Neuron (in vitro differentiated cells): ENCODE measurements around the gene KRTAP15-1.
A peak's percentile ranks its signal among the peaks of the same experiment; 100 is the strongest.

ENCODE experiments used
- H2AFZ ChIP-seq: one replicate; pipeline ENCODE4 v1.6.1; 2013; ENCODE audit warnings: low read depth, mild to moderate bottlenecking, inconsistent platforms, low read length, moderate library complexity
- H3K27me3 ChIP-seq: one replicate; pipeline ENCODE4 v1.6.1; 2013; ENCODE audit warnings: low read length; ENCODE audit not compliant: insufficient read depth
- H3K36me3 ChIP-seq: one replicate; pipeline ENCODE4 v1.6.1; 2013; ENCODE audit warnings: low read length; ENCODE audit not compliant: insufficient read depth
- H3K4me1 ChIP-seq: one replicate; pipeline ENCODE4 v1.6.1; 2013; ENCODE audit warnings: low read length; ENCODE audit not compliant: insufficient read depth
- H3K4me3 ChIP-seq: 2 replicates; pipeline ENCODE4 v1.5.1; 2013; ENCODE audit warnings: mild to moderate bottlenecking, low read length, moderate library complexity
- H3K9me3 ChIP-seq: one replicate; pipeline ENCODE4 v1.6.1; 2013; ENCODE audit warnings: low read length

The KRTAP15-1 gene, protein sequence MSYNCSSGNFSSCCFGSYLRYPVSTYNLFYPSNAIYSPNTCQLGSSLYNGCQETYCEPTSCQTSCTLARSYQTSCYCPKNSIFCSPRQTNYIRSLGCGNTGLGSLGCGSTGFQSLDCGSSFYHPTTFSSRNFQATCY

DNA sequence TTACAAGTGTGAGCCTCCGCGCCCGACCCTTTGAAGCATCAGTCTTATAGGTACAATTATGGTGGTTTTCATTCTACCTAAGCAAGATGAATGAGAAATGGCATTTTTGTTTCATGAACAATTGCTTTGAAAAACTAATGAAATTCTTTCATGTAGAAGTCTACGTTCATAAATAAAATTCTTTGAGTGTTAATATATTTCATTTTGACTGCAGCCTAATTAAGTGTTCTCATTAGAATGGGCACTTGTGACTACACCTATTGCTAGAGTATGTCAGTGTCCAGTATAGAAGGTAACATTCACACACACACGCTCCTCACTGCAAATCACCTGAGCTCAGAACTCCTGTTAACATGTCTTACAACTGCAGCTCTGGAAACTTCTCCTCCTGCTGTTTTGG is at the start of gene KRTAP15-1:
TSS of gene KRTAP15-1 (plus strand) at position 301 of the 400 bp plus-strand sequence. CDS start at position 354, 53 bp downstream.
- no peak within 1 kb of the TSS for H2AFZ ChIP-seq
- no peaks in the 10 kb centered on the region for H3K4me1 ChIP-seq
- no peaks in the 10 kb centered on the region for H3K36me3 ChIP-seq
- H3K27me3 ChIP-seq = no peaks in the 10 kb centered on the region
- H3K4me3 ChIP-seq = no peak within 1 kb of the TSS
- H3K9me3 ChIP-seq = no peaks in the 10 kb centered on the region

DNA sequence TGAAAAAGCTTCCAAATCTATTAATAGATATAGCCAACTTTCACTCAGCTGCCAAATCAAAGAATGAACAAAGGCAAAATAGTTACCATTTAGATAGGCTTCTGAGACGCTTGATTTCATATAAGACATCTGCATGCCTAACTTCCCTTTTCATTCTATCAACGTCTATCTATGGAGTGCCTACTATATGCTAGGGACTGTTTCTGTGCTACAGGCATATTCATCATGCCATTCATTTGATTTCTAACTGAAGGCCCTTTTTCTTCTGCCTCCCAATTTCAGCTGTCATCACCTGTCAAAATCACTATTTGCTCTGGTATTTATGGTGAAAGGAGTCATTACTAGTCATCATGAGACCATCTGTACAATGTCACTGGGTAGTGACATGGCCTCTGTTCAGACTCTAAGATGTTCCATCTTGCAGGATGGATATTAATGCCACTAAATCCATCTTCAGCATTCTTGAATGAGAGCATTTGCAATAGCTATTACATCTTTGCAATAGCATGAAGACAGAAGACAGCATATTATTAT is 48.5 kb upstream of the KRTAP15-1 start:
- H2AFZ ChIP-seq = no peak overlapping the region
- H3K27me3 ChIP-seq = no peaks in the 10 kb centered on the region
- no peak overlapping the region for H3K4me3 ChIP-seq
- no peaks in the 10 kb centered on the region for H3K36me3 ChIP-seq
- H3K4me1 ChIP-seq = no peaks in the 10 kb centered on the region
- no peaks in the 10 kb centered on the region for H3K9me3 ChIP-seq

DNA sequence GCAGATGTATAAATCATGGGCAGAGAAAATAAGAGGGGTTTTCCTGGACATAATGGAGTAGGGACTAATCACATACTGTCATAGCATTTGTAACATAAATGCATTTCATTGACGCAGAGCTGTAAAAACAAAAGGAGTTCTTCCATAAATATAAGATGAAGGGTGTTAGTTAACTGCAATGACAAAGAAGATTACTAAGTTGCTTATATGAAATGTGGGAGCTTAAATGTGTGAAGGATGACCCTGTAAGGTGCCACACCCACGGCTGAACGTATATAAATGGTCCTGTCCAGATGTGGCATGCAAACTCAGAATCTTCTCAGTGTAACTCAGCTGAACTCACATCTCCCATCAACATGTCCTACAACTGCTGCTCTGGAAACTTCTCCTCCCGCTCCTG is 44.3 kb upstream of the KRTAP15-1 start, which contains the start of gene KRTAP13-1:
TSS of gene KRTAP13-1 (plus strand) at position 301 of the 400 bp plus-strand sequence. CDS start at position 357, 56 bp downstream.
- Histone ChIP-seq H3K4me1 (no peaks in the 10 kb centered on the region), H3K9me3 (no peaks in the 10 kb centered on the region), H3K4me3 (no peak within 1 kb of the TSS), H3K36me3 (no peaks in the 10 kb centered on the region), H3K27me3 (no peaks in the 10 kb centered on the region), H2AFZ (no peak within 1 kb of the TSS)

DNA sequence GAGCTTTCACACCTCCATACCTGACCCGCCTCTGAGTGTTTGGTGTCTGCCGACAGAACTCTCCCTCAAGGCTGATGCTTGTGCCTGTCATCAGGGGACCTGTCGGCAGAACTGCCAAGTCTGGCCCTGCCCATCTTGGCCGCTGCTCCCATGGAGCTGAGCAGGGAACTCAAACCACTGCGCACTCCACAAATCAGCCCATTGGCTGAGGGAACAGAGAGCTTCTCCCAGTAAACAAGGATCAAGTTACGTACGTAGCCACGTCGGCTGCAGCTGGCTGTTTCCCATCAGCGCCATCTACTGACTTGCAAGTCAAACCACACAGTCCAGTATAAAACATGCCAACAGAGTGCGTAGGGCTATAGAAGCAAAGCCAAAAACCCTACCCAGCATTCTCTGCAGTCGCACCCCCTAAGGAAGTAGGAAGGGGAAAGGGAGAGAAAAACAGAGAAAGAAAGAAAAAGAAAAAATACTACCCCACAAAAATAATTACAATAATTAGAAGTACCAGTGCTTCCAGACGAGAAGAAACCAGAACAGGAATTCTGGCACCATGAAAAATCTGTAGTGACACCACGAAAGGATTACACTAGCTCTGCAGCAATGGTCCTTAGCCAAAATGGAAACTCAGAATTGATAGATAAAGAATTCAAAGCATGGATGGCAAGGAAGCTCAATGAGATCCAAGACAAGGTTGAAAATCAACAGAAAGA is 31.1 kb upstream of the KRTAP15-1 start:
- Histone ChIP-seq H3K27me3 (no peaks in the 10 kb centered on the region), H3K4me1 (no peaks in the 10 kb centered on the region), H3K36me3 (no peaks in the 10 kb centered on the region), H2AFZ (peak overlapping the region; percentile 56), H3K4me3 (no peak overlapping the region), H3K9me3 (no peaks in the 10 kb centered on the region)

DNA sequence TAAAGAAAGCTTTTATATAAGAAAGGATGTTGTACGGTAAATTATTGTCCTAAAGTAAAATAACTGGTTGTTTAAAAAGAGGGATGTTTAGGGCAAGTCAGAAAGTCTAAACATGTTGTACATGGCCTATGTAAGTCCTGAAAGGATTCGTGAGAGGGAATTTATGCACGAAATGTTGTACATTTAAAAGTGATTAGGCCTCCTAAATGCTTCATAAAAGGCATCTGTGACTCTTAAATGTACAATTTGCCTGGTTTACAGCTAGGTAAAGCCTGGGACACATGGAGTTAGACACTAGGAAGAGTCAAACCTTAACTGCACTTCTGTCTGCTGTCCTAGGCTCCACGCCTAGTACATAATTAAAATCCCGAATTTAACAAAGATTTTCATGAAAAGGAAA is 24.1 kb upstream of the KRTAP15-1 start:
- H3K4me3 ChIP-seq = no peak overlapping the region
- H3K27me3 ChIP-seq = no peaks in the 10 kb centered on the region
- no peaks in the 10 kb centered on the region for H3K36me3 ChIP-seq
- H3K4me1 ChIP-seq = no peaks in the 10 kb centered on the region
- H3K9me3 ChIP-seq = no peaks in the 10 kb centered on the region
- no peak overlapping the region for H2AFZ ChIP-seq

DNA sequence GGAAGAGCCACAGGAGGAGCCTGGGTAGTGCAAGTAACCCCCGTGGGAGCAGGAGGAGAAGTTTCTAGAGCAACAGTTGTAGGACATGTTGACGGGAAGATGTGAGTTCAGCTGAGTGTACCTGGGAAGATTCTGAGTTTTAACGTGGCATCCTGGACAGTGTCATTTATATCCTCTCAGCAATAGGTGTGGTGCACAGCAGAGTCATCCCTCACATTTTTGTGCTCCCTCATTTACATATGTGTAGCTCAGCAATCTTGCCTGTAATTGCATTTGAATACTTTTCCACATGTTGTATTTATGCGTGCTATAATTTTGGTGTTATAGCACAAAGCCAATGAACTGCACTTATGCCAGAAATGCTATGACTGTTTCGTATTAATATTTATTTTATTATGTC is 14.2 kb upstream of the KRTAP15-1 start, which contains the start of gene KRTAP13-3:
TSS of gene KRTAP13-3 (minus strand) at position 101 of the 400 bp plus-strand sequence. CDS start at position 87, 14 bp downstream.
- Histone ChIP-seq H3K4me1 (peaks cover 3% of the 10 kb centered on the region), H3K4me3 (no peak within 1 kb of the TSS), H3K36me3 (no peaks in the 10 kb centered on the region), H3K9me3 (no peaks in the 10 kb centered on the region), H3K27me3 (no peaks in the 10 kb centered on the region), H2AFZ (no peak within 1 kb of the TSS)

DNA sequence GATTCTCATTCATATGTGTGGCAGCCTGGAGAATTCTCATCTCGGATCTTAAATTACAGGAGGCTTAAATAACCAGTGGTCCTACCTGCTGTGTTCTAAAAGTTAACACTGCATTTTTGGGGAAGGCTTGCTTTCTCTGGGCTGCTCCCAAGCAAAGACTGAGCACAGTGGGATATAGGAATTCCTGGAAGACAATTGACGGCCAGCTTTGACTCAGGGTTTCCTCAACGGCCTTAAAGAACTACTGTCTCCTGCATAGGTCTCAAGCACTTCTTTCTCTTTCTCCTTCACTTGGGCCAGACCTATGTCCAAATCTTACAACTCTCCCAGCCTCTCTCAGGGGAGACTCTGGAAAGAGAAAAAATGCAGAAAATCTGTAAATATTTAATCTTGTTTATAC is 13.3 kb upstream of the KRTAP15-1 start:
- Histone ChIP-seq H3K4me1 (peaks cover 3% of the 10 kb centered on the region), H3K36me3 (no peaks in the 10 kb centered on the region), H3K27me3 (no peaks in the 10 kb centered on the region), H3K4me3 (no peak overlapping the region), H2AFZ (no peak overlapping the region), H3K9me3 (no peaks in the 10 kb centered on the region)

DNA sequence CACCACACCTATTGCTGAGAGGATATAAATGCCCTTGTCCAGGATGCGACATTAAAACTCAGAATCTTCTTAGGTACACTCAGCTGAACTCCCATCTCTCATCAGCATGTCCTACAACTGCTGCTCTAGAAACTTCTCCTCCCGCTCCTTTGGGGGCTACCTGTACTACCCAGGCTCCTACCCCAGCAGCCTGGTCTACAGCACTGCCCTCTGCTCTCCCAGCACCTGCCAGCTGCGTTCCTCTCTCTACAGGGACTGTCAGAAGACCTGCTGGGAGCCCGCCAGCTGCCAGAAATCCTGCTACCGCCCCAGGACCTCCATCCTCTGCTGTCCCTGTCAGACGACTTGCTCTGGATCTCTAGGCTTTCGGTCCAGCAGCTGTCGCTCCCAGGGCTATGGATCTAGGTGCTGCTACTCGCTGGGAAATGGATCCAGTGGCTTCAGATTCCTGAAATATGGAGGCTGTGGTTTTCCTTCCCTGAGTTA is 9.9 kb upstream of the KRTAP15-1 start, which contains the start of gene KRTAP13-4:
TSS of gene KRTAP13-4 (plus strand) at position 51 of the 486 bp plus-strand sequence. CDS start at position 107, 56 bp downstream.
- H3K27me3 ChIP-seq = no peaks in the 10 kb centered on the region
- H3K4me1 ChIP-seq = peaks cover 3% of the 10 kb centered on the region
- H2AFZ ChIP-seq = no peak within 1 kb of the TSS
- H3K4me3 ChIP-seq = no peak within 1 kb of the TSS
- H3K9me3 ChIP-seq = no peaks in the 10 kb centered on the region
- no peaks in the 10 kb centered on the region for H3K36me3 ChIP-seq

DNA sequence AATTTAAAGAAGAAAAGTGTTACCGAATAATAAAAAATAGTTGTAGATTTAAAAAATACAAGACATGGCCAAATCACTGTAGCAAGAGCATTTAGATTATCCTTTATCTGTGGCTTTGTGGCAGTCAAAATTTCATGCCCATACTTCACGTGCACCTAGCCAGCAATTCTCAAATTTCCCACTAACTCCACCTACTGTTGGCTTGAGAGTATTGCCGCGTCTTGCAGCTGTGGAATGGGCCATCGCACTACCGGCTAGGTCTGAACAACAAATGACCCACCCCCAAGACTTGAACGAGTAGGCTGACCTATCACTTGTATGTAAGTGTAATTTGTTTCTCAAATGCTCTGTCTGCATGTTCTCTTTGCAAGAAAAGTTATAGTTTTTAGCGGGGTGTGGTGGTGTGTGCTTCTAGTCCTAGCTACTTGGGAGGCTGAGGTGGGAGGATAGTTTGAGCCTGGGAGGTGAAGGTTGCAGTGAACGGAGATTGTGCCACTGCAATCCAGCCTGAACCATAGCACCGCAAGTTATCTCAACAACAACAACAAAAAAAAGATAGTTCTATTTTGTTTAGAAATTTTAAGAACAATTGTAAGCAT is 5.9 kb upstream of the KRTAP15-1 start:
- Histone ChIP-seq H3K4me1 (peaks cover 3% of the 10 kb centered on the region), H3K36me3 (no peaks in the 10 kb centered on the region), H2AFZ (no peak overlapping the region), H3K27me3 (no peaks in the 10 kb centered on the region), H3K4me3 (no peak overlapping the region), H3K9me3 (no peaks in the 10 kb centered on the region)

DNA sequence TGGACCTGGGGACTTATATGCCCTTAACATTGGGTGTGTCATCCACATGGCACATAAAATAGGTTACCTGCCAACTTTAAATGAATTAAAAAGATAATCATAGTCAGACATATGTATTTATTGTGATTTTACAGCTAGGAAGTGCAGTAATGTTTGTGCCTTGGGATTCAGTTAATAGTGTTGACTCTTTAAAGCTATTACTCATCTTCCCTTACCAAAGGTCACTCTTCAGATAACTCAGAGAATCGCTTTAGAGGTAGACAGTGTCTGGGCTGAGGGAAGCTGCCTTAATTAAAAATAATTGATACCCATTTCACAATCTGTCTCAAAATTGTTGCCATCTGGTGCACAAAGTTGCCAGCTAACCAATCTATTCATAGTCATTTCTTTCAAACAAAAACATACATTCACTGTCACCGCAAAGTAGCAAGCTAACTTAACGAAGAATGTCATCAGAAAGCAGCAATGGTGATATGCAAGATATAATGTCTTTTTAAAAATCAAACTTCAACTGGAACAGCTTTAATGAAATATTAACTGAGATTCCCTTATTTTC is 3.0 kb upstream of the KRTAP15-1 start:
- Histone ChIP-seq H3K9me3 (no peaks in the 10 kb centered on the region), H2AFZ (no peak overlapping the region), H3K27me3 (no peaks in the 10 kb centered on the region), H3K4me3 (no peak overlapping the region), H3K4me1 (no peaks in the 10 kb centered on the region), H3K36me3 (no peaks in the 10 kb centered on the region)

DNA sequence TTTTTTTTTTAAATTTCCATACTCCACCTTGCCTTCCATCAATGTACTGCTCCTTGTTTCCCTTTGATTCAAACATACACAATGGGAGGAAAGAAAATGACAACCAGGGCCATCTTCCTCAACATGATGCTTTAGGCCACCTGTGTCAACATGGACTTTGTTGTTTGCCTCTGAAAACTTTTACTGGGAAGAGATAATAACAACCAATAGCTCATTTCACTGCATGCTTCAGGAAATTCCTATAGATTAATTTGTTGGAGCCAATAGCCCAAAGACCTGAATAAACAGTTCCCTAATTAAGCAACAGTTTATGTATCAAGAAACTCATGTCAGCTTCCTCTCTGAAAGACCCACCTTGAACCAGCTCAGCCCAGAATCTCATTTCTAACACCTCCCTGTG is 3.2 kb downstream of the KRTAP15-1 start:
- Histone ChIP-seq H3K4me1 (no peaks in the 10 kb centered on the region), H3K4me3 (no peak overlapping the region), H3K9me3 (no peaks in the 10 kb centered on the region), H3K27me3 (no peaks in the 10 kb centered on the region), H3K36me3 (no peaks in the 10 kb centered on the region), H2AFZ (no peak overlapping the region)

DNA sequence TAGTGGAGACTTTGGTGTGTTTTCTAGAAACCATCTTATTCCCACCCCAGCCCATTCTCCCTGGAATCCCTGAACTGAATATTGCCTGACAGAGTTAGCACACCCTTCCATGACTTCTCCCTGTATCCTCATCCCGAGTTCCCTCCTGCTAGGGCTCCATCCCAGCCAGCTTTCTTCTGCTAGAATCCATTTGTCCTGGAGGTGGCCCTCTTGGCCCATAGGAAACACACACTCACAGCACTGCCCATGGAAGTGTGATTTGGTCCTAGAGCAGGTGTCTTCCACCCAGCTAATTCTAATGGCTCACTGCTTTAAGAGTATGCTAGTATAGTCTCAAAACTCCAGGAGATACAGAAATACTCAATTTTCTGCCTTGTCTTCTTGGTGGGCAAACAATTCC is 4.1 kb downstream of the KRTAP15-1 start:
- Histone ChIP-seq H3K9me3 (no peaks in the 10 kb centered on the region), H3K27me3 (no peaks in the 10 kb centered on the region), H3K4me3 (no peak overlapping the region), H3K4me1 (no peaks in the 10 kb centered on the region), H3K36me3 (no peaks in the 10 kb centered on the region), H2AFZ (no peak overlapping the region)

DNA sequence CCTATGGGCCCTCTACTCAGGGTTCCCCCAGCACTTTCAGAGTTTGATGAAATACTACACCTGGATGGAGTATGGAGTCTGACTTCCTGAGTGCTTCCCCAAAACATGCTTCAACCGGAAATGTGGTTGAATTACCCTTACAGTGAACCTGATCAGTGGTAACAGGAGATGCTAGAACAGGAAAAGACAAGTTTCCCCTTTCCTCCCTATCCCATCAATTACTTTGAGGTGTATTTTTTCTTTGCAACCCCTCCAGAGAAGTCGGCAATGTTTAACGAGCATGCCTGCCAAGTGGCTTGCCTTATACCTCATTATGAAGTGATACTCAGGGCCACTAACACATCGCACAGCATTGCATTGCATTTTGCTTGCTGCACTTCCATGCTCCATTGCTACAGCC is 7.0 kb downstream of the KRTAP15-1 start:
- Histone ChIP-seq H3K4me1 (no peaks in the 10 kb centered on the region), H3K27me3 (no peaks in the 10 kb centered on the region), H3K9me3 (no peaks in the 10 kb centered on the region), H2AFZ (no peak overlapping the region), H3K36me3 (no peaks in the 10 kb centered on the region), H3K4me3 (no peak overlapping the region)
